GM18499 (cell line): Measurements from ENCODE around the gene SLC6A6.

Experiments used
- ATAC-seq: cut with Tn5 transposase; IDR thresholded peaks from one replicate; pipeline ENCODE4 v1.9.1; 2021; ENCODE audit warnings: moderate number of reproducible peaks; ENCODE audit not compliant: insufficient read depth, unreplicated experiment

The SLC6A6 gene

GRCh38 chr3:14402304-14402811, at the start of gene SLC6A6:
SLC6A6 (plus strand) TSS chr3:14402606; CDS start chr3:14443635, 41,029 bp downstream.
- peak; percentile 38 for ATAC-seq

GRCh38 chr3:14353502-14353901, 48.9 kb upstream of the SLC6A6 start:
- ATAC-seq, result no peak

GRCh38 chr3:14357463-14357862, 44.9 kb upstream of the SLC6A6 start:
- no peak for ATAC-seq

GRCh38 chr3:14358426-14359211, 43.8 kb upstream of the SLC6A6 start:
- ATAC-seq, result no peak

- no peak for ATAC-seq
Observed at GRCh38 chr3:14359348-14359747, 43.1 kb upstream of the SLC6A6 start.

- no peak for ATAC-seq
Observed at GRCh38 chr3:14360123-14360881, 42.1 kb upstream of the SLC6A6 start.

GRCh38 chr3:14361068-14361677, 41.2 kb upstream of the SLC6A6 start:
- no peak for ATAC-seq

- no peak for ATAC-seq
Observed at GRCh38 chr3:14362890-14363289, 39.5 kb upstream of the SLC6A6 start.

GRCh38 chr3:14363379-14363778, 39.0 kb upstream of the SLC6A6 start:
- ATAC-seq, result no peak

GRCh38 chr3:14363991-14364390, 38.4 kb upstream of the SLC6A6 start:
- no peak for ATAC-seq

GRCh38 chr3:14364580-14365292, 37.7 kb upstream of the SLC6A6 start:
- ATAC-seq, result no peak

- no peak for ATAC-seq
Observed at GRCh38 chr3:14366248-14366647, 36.2 kb upstream of the SLC6A6 start.

GRCh38 chr3:14366915-14367823, 35.2 kb upstream of the SLC6A6 start:
- no peak for ATAC-seq

- no peak for ATAC-seq
Observed at GRCh38 chr3:14368146-14368545, 34.3 kb upstream of the SLC6A6 start.

GRCh38 chr3:14368885-14369284, 33.5 kb upstream of the SLC6A6 start:
- ATAC-seq, result no peak

GRCh38 chr3:14369675-14370669, 32.4 kb upstream of the SLC6A6 start:
- ATAC-seq, result no peak

- no peak for ATAC-seq
Observed at GRCh38 chr3:14370720-14371572, 31.5 kb upstream of the SLC6A6 start.
